ACC112 (cell line): ENCODE data around the gene ACTR6.
A peak's percentile ranks its signal among the peaks of the same experiment; 100 is the strongest.

Source experiments
- H2AFZ ChIP-seq: fragments of 200-600 bp; sonication (generic); one replicate; pipeline ENCODE4 v1.6.0; 2017; ENCODE audit warnings: antibody characterized with exemption, low read length; ENCODE audit not compliant: unreplicated experiment
- H3K27ac ChIP-seq: fragments of 200-600 bp; sonication (generic); 2 replicates; pipeline ENCODE4 v1.5.1; 2014; ENCODE audit warnings: low read depth, mild to moderate bottlenecking, antibody characterized with exemption, low read length, moderate library complexity
- H3K27me3 ChIP-seq: fragments of 200-600 bp; sonication (generic); 2 replicates; pipeline ENCODE4 v1.6.1; 2014; ENCODE audit warnings: mild to moderate bottlenecking, antibody characterized with exemption, low read length, moderate library complexity, mixed read lengths; ENCODE audit not compliant: insufficient read depth
- H3K36me3 ChIP-seq: fragments of 200-600 bp; sonication (generic); 2 replicates; pipeline ENCODE4 v1.6.1; 2016; ENCODE audit warnings: mild to moderate bottlenecking, antibody characterized with exemption, low read length, moderate library complexity, mixed read lengths; ENCODE audit not compliant: insufficient read depth
- H3K4me1 ChIP-seq: fragments of 200-600 bp; sonication (generic); one replicate; pipeline ENCODE4 v1.6.1; 2016; ENCODE audit warnings: low read length, mixed read lengths; ENCODE audit not compliant: insufficient read depth, unreplicated experiment, control insufficient read depth
- H3K4me3 ChIP-seq: fragments of 200-600 bp; sonication (generic); 2 replicates; pipeline ENCODE4 v1.5.1; 2014; ENCODE audit warnings: mild to moderate bottlenecking, low read depth, low read length
- H3K79me2 ChIP-seq: fragments of 200-600 bp; sonication (generic); one replicate; pipeline ENCODE4 v1.6.0; 2016; ENCODE audit warnings: low read length; ENCODE audit not compliant: control insufficient read depth, unreplicated experiment, insufficient read depth

ACTR6 gene

DNA sequence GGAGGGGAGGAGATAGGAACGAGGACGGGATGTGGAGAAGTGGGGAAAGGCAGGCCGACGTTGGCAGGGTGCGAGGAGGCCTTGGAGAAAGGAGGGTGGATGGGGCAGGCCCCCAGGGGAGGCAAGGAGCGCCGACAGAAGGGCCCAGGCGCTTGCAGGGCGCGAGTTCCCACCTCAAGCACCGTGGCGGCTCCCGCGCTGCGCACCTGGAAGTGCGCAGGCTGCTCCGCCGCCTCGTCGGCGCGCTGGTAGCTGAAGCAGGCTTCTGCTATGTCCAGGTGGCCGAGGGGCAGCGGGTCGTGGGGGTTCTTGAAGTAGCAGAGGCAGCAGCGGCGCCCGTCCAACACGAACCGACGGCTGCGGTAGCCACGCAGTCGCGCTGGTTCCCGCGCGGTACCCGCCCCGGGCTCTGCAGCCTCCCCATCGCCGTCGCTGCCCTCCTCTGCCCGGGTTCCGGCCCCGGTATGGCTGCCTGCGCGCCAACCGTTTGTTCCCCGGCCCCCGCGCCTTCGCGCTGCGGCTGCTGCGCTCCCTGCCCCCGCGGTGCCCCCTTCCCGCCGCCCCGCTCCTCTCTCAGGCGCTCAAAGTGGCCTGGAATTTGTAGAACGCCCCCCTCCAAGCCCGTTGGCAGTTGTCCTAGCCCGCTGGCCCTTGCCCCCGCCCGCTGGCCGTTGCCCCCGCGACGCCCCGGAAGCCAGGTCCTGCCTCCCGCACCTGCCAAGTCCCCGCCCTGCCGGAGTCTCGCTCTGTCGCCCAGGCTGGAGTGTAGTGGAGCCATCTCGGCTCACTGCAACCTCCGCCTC, 1.1 kb upstream of the ACTR6 start:
- H3K79me2 ChIP-seq, result peaks cover 26% of the 10 kb centered on the region

DNA sequence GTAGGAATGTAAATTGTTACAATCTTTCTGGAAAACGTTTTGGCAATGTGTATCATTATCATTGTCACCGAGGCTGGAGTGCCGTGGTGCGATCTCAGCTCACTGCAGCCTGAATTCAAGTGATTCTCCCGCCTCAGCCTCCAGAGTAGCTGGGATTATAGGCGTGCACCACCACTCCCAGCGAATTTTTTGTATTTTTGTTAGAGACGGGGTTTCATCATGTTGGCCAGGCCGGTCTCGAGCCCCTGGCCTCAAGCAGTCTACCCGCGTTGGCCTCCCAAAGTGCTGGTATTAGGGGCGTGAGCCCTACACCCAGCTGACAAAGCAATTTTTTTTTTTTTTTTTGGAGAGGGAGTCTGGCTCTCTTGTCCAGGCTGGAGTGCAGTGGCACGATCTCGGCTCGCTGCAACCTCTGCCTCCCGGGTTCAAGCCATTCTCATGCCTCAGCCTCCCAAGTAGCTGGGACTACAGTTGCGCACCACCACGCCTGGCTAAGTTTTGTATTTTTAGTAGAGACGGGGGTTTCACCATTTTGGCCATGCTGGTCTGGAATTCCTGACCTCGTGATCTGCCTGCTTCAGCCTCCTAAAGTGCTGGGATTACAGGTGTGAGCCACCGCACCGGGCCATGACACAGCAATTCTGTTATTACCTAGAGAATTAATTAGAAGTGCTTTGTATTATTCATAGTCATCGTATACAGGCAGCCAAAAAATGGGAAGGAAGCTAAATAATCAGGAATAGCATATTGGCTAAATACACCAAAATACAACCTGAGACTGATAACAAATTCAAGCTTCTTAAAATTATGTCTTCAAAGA, 1.2 kb downstream of the ACTR6 start:
- Histone ChIP-seq H3K4me3 (peak overlapping the region; percentile 89), H3K4me1 (no peaks in the 10 kb centered on the region), H2AFZ (peak overlapping the region; percentile 56), H3K36me3 (no peaks in the 10 kb centered on the region), H3K27ac (peak overlapping the region; percentile 67), H3K27me3 (no peaks in the 10 kb centered on the region), H3K79me2 (peaks cover 28% of the 10 kb centered on the region)

More for the DNA sequence above, 1.1 kb upstream of the ACTR6 start:
- Histone ChIP-seq H3K36me3 (no peaks in the 10 kb centered on the region), H3K27me3 (no peaks in the 10 kb centered on the region), H3K27ac (peak overlapping the region; percentile 67; the same call in 1 of the 2 replicates), H2AFZ (peak overlapping the region; percentile 98), H3K4me1 (no peaks in the 10 kb centered on the region), H3K4me3 (peak overlapping the region; percentile 89)

DNA sequence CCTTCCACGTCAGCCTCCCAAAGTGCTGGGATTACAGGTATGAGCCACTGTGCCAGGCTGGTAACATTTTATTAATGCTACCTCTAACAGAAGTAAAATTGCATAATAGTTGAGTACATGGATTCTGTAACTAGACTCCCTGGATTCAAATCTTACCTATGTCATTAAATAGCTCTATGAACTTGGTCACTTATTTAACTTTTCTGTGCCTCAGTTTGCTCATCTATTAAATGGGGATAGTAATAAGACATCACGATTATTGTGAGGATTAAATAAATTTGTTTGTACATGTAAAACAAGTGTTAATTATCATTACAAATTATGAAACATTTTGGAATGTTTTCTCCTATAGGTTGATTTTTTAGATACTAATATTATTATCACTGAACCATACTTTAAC, 6.7 kb downstream of the ACTR6 start:
- no peak overlapping the region for H3K4me3 ChIP-seq
- H3K79me2 ChIP-seq, result peaks cover 16% of the 10 kb centered on the region
- no peaks in the 10 kb centered on the region for H3K27me3 ChIP-seq
- H3K27ac ChIP-seq, result no peak overlapping the region
- H3K4me1 ChIP-seq, result no peaks in the 10 kb centered on the region
- H2AFZ ChIP-seq, result no peak overlapping the region
- peaks cover 22% of the 10 kb centered on the region for H3K36me3 ChIP-seq

DNA sequence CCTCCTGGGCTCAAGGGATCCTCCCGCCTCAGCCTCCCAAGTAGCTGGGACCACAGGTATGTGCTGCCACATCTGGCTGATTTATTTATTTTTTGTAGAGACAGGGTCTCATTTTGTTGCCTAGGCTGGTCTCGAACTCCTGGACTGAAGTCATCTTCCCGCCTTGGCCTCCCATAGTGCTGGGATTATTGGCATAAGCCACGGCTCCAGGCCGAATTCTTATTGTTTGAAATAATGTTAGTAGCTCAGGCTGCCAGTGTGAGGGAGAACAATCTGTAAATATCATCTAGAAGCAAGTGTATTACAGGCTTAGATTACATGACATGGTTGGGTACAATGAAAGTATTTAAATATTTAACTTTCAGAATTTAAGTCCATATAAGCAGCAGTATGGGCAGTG, 8.2 kb downstream of the ACTR6 start:
- H3K36me3 ChIP-seq, result peaks cover 23% of the 10 kb centered on the region
- no peaks in the 10 kb centered on the region for H3K27me3 ChIP-seq
- H2AFZ ChIP-seq, result no peak overlapping the region
- H3K4me3 ChIP-seq, result no peak overlapping the region
- no peak overlapping the region for H3K27ac ChIP-seq
- H3K79me2 ChIP-seq, result peaks cover 9% of the 10 kb centered on the region
- H3K4me1 ChIP-seq, result no peaks in the 10 kb centered on the region

DNA sequence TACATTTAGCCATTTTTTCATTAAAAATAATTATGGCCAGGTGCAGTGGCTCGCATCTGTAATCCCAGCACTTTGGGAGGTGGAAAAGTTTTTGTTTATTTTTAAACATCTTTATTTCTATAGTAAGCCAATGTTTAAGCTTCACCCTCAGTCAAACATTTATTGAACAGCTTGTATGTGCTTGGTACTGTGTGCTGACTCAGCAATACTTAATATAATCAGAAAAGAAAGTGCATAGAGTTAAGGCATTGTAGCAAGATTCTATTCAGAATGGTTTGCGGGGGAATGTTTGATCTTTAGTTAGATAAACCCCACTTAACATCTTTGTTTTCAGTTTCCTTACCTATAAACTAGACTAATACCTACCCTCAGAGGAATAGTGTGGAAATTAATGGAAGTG, 11.1 kb downstream of the ACTR6 start:
- no peak overlapping the region for H2AFZ ChIP-seq
- H3K36me3 ChIP-seq, result peaks cover 23% of the 10 kb centered on the region
- no peak overlapping the region for H3K27ac ChIP-seq
- H3K27me3 ChIP-seq, result no peaks in the 10 kb centered on the region
- no peaks in the 10 kb centered on the region for H3K79me2 ChIP-seq
- no peak overlapping the region for H3K4me3 ChIP-seq
- H3K4me1 ChIP-seq, result no peaks in the 10 kb centered on the region

DNA sequence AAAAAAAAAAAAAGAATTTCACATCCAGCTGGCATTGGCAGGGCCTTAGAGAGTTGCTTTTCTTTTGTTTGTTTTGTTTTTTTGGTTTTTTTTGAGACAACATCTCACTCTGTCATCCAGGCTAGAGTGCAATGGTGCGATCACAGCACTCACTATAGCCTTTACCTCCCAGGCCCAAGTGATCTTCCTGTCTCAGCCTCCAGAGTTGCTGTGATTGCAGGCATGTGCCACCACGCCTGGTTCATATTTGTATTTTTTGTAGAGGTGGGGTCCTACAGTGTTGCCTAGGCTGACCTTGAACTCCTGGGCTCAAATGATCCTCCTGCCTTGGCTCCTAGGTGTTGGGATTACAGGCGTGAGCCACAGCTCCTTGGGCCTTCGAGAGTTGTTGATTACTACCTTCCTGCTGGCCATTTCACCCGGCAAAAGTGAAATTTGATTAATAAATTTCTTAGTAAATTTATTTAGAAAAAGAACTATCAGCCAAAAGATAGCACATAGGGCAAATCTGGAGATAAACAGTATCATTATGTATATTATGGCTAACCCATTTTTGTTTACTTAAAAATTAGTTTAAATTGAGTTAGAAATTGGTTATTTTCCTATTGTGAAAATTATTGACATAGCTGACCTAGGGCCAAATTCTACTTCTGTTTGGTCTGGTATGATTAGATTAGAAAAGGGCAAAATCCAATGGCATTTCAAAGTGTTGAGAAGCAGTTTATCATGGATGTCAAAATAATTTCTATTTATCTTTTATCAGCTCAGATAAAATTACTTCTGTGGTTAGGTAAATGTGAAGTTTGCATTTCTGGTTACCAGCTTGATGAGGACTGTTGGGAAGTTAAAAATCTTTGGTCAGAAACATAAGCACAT, 12.6 kb downstream of the ACTR6 start:
- Histone ChIP-seq H3K4me1 (no peaks in the 10 kb centered on the region), H2AFZ (no peak overlapping the region), H3K27ac (no peak overlapping the region), H3K79me2 (no peaks in the 10 kb centered on the region), H3K36me3 (peaks cover 12% of the 10 kb centered on the region), H3K27me3 (no peaks in the 10 kb centered on the region), H3K4me3 (no peak overlapping the region)

DNA sequence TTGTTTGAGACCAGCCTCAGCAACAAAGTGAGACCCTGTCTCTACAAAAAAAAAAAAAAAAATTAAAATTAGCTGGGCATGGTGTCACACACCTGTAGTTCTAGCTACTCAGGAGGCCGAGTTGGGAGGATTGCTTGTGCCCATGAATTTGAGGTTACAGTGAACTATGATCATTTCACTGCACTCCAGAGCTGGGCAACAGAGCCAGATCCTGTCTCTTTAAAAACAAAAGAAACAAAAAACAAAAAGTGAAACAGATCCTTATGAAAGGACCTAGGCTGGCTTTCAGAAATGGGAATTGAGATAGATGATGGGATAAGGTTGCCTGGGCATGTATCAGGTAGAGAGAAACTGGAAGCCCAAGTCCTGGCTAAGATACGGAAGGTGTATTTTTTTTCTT, 13.9 kb downstream of the ACTR6 start:
- Histone ChIP-seq H3K36me3 (peaks cover 5% of the 10 kb centered on the region), H3K4me1 (no peaks in the 10 kb centered on the region), H2AFZ (no peak overlapping the region), H3K79me2 (no peaks in the 10 kb centered on the region), H3K4me3 (no peak overlapping the region), H3K27ac (no peak overlapping the region), H3K27me3 (no peaks in the 10 kb centered on the region)

DNA sequence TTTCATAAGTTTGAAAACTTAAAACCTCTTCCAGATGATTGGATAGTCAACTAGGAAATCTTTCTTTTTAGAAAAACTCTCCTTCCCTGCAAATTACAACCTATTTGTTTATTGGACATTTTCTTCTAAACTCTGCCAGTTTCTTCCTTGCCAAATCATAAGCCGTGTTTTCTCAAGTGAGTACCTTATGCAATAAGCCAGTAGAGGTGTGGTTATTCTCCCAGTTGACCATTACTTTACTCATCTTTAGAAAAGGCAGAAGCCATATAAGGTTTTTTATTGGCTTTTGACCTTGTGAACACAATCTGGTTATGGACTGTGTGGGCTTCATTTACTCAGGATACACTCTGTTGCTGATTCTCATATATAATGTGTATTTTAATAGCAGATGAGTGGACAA, 14.6 kb downstream of the ACTR6 start:
- no peak overlapping the region for H3K27ac ChIP-seq
- H3K4me1 ChIP-seq, result no peaks in the 10 kb centered on the region
- H3K4me3 ChIP-seq, result no peak overlapping the region
- H3K79me2 ChIP-seq, result no peaks in the 10 kb centered on the region
- H3K27me3 ChIP-seq, result no peaks in the 10 kb centered on the region
- H3K36me3 ChIP-seq, result peaks cover 3% of the 10 kb centered on the region; the same call in 1 of the 2 replicates
- H2AFZ ChIP-seq, result no peak overlapping the region

DNA sequence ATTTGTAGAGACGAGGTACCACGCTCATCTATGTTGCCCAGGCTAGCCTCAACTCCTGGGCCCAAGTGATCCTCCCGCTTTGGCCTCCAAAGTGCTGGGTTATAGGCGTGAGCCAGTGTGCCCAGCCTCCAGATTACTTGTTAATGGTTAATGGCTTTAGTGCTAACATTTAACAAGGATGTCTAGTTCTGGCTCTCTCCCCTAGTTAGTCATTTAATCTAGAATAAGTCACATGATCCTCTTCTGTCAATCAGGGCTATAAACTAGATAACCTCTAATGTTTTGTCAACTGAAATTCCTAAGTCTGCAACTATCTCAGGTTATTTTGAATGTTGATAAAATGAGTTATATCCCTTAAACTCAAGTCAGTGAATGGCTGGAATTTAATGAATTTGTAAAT, 15.7 kb downstream of the ACTR6 start:
- no peak overlapping the region for H3K27ac ChIP-seq
- no peaks in the 10 kb centered on the region for H3K27me3 ChIP-seq
- no peaks in the 10 kb centered on the region for H3K79me2 ChIP-seq
- no peak overlapping the region for H2AFZ ChIP-seq
- H3K4me3 ChIP-seq, result no peak overlapping the region
- H3K36me3 ChIP-seq, result peaks cover 3% of the 10 kb centered on the region; the same call in 1 of the 2 replicates
- no peaks in the 10 kb centered on the region for H3K4me1 ChIP-seq

DNA sequence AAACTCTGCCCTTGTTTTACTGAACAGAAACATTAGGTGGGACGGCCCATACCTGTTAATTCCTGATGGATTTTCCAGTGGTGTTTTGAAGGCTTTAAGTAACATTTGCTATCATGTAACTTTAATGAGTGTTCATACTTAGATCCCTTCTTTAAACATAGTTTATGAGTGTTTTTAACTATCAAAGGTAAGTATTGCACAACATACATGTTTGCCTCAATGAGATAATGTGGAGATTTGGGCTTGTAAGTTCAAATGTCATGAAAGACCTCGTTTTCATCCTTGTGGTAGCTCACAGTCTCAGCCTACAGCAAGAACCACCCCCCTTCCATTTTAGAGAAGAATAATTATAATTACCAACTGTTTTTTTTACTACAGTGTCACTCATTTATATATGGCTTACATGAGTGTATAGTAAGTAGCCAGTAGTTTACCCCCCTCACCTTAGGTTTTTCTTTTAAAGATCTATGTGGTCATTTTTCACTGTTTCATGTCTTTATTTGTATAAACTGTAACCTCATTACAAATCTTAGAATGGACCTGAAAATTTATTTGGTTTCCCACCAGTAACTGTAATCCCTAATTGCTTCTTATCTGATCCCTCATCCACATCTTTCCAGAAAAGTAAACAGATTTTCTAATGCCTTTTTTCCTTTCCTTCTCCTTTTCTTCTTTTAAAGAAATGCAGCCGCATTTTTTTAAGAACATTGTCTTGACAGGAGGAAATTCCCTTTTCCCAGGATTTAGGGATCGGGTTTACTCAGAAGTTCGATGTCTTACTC, 18.9 kb downstream of the ACTR6 start:
- H2AFZ ChIP-seq, result no peak overlapping the region
- no peaks in the 10 kb centered on the region for H3K4me1 ChIP-seq
- H3K79me2 ChIP-seq, result no peaks in the 10 kb centered on the region
- H3K27me3 ChIP-seq, result no peaks in the 10 kb centered on the region
- H3K4me3 ChIP-seq, result no peak overlapping the region
- H3K27ac ChIP-seq, result no peak overlapping the region
- no peaks in the 10 kb centered on the region; the same call in 1 of the 2 replicates for H3K36me3 ChIP-seq
